Activated CD4-positive, alpha-beta T cell treated with anti-CD3 and anti-CD28 coated beads for 48 hours (primary cell): ENCODE data around the gene GAREM2.

ENCODE experiments used
- DNase-seq: peaks from one replicate; pipeline ENCODE4 v3.0.0-alpha.2; 2020

Gene GAREM2

DNA sequence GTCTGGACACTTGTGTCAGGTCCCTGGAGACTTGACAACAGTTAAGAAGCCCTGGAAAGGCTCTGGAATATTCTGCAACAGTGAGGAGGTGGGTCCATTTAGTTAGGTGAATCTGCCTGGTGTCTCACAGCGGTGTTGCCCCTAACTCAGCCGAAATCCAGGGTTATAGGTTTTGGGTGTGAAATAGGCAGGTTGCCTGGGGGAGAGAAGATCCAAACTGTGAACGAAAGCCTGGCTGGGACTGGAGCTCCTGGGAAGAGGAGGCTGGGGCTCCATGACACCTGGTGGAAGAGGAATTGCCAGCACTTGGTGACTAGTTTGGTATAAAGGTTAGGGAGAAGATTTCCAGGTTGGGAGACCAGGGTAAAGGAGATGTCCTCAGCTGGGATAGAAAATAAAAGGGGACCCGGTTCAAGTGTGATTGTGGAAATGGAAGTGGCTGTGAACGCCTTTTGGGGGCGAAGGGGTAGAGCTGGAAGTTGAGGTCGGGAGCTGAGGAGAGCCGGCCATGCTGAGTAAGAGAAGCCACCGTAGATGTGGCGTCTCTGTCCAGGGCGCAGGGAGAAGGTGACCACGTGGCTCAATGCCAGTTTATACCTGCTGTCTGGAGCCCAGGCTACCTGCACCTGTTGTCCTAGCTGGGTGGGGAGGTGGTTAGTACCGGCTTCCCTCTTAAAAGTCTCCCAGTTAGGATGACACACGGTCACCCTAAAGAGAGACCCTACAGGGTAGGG lies 3.0 kb upstream of the GAREM2 start:
- DNase-seq: no peak

DNA sequence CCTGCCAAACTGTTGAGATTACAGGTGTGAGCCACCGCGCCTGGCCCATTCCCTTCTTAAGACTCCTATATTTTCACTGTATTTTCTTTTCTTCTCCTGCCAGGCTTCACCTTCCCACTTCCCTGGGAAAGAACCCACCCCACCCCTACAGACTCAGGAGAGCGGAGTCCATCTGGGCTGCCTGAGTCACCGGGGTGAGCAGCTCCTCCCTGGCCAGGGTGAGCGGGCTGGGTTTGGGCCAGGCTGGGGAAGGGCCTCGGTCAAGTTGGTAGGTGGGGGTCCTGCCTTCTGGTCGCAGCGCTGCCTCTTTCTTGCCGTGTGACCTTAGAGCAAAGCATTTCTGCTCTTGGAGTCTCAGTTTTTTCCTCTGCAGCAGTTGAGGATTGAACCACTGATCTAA lies 2.1 kb upstream of the GAREM2 start:
- DNase-seq: no peak

DNA sequence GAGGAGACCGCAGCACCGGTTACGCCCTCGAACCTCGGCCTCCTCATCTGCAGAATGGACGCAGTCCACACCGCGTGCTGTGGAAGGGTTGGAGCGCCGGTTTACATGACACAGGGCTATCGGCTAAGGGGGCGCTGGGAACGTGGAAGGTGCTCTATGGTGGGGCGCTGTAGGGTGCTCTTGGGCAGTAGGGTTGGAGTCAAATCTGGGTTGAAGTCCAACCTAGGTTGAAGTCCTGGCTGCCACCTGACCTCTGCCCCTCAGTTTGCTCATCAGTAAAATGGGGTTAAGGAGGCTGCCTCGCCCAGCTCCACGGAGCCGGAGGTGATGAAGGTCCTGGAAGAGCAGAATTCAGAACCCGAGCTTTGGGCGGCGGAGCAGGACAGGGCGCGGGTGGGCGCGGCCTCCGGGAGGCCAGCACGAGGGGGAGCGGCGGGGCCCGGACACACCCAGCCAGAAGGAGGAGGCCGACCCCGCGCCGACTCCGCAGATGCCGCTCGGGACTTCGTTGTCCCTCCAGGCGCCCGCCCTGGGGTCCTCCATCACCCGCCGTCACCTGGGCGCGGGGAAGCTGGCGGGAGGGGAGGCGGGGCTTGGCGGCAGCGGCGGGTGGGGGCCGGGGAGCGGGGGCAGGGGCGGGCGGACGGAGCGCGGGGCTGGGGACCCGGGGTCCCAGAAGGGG lies 558 bp upstream of the GAREM2 start:
- no peak for DNase-seq

DNA sequence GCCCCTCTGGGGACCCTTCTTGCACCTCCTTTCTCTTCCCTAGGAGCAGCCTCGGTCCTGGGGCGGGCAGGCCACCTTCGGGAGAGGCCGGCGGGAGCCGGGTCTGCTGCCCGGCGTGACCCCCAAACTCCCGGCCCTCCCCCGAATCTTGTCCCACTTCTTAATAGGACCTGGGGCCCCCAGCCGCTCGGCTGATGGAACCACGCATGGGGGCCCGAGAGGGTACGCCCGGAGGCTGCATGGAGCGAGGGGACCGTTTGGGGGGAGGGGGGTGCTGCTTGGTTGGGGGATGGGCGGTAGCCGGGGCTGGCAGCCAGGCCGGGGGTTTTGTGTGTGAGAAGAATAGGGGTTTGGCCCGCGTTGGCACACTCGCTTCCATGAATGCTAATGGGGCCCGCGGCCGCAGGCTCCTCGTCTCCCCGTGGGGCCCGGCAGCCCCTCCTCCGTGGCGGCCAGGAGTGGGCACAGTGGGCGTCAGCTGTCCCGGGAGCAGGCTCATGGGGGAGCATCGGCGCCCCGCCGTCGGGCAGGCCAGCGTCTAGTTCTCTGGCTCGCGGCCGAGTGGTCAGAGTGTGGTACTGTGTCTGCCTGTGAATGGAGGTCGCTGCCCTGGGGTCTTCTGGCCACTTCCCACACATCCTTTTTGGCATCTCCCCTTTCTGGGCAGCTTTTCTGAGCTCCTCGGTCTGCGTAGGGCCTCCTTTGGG lies 1.0 kb downstream of the GAREM2 start:
- DNase-seq: no peak

DNA sequence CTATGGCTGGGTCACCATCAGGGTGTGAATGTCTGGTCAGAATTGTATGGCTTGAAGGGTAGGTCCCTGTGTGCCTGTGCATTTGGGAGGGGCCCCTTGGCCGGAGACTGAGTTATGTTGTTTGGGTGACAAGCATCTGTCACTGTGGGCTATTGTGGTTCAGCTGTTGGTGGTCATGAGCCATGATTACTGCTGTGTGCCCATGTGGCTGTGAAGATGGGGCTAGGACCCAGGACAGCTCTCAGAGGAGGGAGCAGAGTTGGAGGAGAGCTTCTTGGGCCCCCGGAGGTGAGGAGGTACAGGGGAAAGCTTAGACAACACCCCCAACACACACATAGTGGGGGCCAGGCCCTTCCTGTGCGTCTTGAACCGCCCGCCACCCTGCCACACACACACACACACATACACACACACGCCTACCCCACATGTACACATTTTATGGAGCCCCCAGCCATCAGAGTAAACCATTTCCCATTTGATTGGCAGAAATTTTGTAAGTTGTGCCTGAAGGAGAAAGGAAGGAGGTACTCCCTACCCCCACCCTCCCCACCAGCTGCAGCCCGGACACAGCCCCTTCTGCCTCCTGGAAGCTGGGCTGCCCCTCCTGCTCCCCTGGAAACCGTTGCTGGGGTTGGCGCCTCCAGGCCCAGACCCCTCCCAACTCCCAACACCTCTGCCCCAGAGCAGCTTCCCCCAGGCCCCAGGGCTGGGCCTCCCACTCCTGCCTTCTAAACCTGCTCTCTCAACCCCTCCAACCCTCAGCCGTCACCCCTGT lies 2.0 kb downstream of the GAREM2 start:
- DNase-seq: no peak

DNA sequence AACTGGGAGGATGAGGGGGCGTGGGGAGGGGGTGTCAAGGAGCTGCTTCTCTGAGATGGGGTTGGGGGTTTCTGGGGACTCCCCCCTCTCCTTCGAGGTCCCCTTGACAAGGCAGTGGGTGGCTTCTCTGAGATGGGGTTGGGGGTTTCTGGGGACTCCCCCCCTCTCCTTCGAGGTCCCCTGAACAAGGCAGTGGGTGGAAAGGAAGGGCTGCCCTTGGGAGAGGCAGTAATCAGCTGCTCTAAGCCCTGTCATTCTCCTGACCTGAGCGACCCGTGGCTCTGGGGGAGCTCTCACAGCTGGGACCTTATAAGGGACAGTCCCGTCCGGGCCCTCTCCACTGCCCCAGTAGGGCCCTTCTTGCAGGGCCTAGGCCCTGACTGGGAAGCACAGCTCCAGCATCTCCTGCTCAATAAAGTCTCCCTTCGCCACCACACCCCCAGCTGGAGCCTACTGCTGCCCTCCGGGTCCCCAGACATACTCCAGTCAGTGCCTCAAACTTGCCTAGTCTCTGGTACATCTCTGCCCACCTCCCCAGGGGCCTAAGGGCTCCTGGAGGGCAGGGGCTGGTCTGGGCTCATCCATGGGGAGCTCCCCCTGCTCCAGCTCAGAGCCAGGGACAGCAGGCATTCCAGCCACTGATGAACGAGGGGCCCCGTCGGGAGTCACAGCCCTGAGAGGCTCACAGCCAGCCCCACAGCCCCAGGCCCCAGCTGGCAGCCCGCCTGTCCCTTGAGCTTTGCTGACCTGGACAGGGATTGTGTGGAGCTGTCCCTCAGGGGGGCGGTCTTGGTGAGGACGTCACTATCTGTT lies 2.8 kb downstream of the GAREM2 start:
- DNase-seq: no peak

DNA sequence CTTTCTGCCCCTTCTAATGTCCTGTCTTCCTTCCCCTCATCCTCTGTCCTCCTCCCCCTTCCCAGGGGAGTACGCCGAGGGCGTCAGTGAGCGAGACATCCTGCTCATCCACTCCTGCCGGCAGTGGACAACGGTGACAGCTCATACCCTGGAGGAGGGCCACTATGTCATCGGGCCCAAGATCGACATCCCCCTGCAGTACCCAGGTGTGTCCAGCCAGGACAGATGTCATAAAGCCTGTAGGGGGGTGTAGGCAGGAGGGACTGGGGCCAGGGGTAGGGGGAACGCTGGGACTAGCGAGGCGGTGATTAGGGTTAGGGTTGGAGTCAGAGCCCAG lies 3.4 kb downstream of the GAREM2 start:
- no peak for DNase-seq

DNA sequence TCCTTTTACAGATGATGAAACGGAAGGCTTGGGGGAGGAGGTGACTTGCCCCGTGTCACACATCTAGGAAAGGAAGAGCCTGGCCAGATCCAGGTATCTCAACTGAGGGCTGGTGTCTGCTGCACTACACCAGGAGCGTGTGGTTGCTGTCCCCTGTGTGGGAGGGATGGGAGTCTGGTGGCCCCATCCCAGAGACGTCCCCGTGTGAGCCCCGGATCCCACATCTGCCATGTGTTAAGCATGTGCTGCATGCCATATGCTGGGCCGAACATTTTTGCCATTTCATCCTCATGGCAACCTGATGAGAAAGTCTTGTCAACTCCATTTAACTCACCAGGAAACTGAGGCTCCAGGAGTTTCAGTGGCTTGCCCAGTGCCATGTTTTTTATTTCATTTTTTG lies 4.2 kb downstream of the GAREM2 start:
- DNase-seq: no peak

DNA sequence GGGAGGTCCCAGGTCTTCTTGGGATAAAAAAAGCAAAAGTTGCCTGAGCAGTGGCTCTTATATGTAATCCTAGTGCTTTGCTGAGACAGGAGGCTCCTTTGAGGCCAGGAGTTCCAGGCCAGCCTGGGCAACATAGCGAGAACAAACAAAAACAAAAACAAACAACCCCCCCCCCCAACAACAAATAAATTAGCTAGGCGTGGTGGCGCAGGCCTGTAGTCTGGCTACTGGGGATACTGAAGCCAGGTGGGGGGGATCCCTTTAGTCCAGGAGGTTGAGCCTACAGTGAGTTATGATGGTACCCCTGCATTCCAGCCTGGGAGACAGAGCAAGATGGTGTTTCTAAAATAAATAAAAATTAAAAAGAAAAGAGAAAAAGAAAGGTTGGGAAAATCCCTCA lies 5.4 kb downstream of the GAREM2 start:
- DNase-seq: no peak

DNA sequence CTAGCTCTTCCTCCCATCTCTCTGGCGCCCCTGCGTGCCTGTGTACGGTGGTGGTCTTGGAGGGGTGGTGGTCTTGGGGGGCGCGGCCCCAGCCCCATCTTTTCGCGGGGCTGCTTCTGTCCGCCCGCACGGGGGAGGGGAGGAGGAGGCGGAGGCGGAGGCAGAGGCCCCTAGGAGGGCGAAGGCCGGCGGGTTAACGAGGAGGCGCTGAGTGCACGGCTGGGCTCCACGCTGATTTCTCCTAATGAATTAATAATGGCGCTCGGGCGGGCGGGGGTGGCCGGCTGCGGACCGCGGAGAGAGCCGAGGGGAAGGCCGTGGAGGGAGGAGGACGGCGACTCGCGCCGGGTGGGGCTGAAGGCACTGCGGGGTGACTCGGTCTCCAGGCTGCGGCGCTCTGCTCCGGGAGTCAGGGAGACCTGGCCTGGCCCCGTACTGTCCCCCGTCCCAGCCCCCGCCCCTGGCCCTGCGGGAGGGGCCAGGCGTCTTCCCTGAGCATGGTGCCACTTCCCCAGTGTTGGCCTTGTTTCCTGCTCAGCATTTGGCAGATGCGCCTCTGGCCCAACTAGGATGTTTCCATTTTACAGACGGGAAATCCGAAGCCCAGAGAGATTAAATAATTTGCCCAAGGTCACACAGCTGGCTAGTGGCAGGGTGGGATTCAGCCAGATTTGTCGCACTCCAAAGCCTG lies 6.0 kb downstream of the GAREM2 start:
- no peak for DNase-seq

DNA sequence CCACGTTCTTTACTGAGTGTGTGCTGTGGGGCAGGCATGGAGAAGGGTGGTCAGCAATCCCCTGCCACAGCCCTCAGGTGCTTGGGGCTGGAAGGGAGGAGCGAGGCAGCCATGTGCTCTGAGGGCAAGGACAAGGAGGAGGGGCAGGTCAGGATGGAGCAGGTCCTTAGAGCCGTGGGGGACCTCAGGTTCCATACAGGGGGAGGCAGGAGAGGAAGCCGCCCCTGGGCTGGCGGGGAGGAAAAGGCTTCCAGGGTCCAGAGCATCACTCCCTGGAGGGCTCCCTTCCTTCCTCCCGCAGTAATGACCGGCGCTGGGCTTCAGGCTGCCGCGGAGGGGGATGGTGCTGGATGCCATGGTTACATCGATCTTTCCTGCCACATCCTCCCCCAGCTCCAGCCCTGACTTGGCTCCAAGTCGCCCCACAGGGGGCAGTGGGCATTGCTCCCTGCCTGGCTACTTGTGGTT lies 6.6 kb downstream of the GAREM2 start:
- no peak for DNase-seq

DNA sequence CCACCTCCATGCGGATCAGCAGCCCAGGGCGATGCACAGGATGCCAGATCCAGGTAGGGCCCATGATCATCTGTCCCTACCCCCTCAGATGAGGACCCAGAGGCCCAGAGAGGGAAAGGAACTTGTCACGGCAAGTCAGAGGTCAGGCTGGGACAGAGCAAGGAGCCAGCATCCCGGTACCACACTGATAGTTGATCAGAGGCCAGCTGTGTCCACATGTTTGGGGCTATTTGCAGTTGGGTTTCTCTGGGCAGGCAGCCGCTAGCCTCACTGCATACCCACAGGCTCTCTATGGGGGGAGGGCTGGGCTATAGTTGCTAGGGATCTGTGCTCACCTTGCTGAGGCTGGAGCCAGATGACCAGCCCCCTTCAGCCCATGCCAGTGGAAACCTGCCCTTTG lies 9.6 kb downstream of the GAREM2 start:
- DNase-seq: no peak

DNA sequence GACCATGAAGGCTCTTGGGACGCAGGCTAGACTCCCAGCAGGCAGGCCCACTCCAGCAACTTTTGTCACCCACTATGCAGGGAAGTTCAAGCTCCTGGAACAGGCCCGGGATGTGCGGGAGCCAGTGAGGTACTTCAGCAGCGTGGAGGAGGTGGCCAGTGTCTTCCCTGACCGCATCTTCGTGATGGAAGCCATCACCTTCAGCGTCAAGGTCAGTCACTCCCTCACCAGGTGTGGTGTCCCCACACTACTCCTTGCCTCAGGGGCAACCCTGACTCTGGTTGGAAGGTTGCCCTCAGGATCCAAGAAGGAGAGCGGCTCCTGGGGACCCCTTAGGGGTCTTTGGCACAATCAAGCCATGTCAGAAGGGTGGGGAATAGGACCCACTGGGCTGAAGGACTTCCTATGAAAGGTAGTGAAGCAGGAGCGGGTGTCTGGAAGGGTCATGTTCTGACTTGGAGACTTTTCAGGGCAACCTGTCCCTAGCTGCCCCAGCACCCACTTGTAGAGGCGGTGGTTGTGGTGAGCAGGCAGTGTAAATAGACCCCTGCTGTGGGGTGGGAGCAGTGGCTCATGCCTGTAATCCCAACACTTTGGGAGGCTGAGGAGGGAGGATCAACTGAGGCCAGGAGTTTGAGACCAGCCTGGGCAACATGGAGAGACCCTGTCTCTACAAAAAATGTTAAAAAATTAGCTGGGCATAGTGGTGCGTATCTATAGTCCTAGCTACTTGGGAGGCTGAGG lies 10.2 kb downstream of the GAREM2 start:
- no peak for DNase-seq

DNA sequence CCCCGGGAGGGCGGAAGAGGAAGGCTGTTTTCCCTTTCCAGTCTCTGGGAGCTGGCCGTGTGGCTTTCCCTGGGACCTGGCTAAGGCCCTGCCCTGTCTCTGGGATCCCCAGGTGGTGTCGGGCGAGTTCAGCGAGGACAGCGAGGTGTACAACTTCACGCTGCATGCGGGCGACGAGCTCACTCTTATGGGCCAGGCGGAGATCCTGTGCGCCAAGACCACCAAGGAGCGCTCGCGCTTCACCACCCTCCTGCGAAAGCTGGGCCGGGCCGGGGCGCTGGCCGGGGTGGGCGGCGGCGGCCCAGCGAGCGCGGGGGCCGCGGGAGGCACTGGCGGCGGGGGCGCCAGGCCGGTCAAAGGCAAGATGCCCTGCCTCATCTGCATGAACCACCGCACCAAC lies 11.2 kb downstream of the GAREM2 start:
- no peak for DNase-seq

DNA sequence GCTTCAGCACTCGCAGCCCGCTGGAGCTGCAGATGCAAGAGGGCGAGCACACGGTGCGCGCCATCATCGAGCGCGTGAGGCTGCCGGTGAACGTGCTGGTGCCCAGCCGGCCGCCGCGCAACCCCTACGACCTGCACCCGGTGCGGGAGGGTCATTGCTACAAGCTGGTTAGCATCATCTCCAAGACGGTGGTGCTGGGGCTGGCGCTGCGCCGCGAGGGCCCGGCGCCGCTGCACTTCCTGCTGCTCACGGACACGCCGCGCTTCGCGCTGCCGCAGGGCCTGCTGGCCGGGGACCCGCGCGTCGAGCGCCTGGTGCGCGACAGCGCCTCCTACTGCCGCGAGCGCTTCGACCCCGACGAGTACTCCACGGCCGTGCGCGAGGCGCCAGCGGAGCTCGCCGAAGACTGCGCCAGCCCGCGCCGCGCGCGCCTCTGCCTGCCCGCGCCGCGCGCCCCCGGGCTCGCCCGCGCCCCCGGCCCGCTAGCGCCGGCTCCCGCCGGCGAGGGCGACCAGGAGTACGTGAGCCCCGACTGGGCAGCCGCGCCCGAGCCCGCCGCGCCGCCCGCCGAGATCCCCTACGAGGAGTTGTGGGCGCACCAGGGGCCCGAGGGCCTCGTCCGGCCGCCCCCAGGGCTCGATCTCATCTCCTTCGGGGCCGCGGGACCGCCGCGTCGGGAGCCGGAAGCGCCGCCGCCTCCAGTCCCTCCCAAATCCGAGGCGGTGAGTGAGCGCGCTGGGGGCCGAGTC lies 11.8 kb downstream of the GAREM2 start:
- DNase-seq: peak; percentile 89

DNA sequence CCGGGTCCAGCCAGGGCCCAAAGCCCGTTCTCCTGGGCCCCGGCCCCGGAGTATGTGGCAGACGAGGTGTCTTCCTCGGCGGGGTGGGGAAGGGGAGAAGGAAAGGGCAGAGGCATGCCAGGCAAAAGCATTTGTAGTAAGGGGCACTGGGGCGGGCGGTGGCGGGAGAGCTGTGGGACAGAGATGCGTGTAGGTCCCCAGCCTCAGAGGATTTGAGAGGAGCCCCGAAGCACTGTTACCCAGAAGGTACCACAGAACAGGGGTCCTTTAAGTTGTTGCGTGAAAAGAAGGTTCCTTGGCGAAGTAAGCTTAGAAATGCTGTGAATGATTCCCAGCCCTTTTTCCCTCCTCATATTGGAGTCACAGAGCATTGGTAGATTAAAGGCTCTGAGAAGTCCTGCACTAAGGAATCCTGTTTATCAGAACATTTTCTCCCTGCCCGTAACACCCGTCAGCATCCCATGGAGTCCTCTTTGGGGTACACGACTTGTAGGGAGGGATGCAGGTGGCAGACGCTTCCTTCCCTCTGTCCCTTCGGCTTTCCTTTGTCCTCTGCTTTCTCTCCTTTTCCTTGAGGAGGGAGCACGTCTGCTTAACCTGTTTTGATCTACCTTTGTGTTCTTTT lies 12.5 kb downstream of the GAREM2 start:
- no peak for DNase-seq

DNA sequence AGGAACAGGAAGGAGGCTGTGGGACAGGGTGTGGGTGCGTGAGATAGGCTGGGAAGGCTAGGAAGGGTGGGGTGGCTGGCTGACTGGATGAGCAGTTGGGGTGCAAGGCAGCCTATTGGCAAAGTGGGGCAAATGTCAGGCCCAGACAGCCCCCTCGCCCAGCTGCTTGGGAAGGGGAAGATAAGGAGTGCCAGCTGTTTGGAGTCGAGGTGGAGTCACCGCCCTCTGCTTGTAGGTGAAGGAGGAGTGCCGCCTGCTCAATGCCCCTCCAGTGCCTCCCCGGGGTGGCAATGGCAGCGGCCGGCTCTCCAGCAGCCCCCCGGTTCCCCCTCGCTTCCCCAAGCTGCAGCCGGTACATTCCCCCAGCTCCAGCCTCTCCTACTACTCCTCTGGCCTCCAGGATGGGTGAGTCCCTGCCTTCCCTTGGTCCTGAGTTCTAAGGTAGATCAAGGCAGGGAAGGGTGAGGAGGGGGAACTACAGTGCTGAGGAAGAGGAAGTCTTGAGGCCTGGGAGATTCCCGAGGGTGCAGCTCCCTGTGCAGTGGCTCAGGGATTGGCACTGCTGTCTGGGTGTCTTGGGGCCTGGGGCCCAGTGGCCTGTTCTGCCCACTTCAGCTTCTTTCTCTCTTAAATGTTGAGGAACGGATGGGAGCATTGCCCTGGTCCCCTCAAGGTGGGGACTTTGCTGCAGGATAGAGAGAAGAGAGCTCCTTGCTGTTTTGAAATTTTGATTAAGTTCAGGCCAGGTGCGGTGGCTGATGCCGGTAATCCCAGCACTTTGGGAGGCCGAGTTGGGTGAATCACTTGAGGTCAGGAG lies 13.3 kb downstream of the GAREM2 start:
- DNase-seq: no peak

DNA sequence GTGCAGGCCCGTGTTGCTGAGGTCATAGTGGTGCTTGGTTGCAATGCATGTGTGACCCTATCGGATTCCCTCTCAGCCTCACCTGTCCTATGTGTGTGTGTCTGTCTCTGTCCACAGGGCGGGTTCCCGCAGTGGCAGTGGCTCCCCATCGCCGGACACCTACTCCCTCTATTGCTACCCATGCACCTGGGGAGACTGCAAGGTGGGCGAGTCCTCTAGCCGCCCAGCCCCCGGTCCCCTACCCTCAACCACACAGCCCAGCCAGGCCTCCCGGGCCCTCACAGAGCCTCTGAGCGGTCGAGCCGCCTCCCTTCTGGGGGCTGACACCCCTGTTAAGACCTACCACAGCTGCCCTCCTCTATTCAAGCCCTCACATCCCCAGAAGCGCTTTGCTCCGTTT lies 14.2 kb downstream of the GAREM2 start:
- DNase-seq: no peak

DNA sequence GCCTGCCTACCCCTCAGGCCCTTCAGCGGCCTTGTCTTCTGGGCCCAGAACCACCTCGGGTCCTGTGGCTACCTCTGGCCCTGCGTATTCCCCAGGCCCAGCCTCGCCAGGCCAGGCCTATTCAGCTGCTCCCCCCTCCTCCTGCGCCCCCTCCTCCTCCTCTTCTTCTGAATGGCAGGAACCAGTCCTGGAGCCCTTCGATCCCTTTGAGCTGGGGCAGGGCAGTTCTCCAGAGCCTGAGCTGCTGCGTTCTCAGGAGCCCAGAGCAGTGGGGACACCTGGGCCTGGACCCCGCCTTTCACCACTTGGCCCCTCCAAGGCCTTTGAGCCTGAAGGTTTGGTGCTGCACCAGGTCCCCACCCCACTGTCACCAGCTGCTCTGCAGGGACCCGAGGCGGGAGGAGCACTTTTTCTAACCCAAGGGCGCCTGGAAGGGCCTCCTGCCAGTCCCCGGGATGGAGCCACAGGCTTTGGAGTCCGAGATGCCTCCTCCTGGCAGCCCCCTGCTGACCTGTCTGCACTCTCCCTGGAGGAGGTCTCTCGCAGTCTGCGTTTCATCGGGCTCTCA lies 14.7 kb downstream of the GAREM2 start:
- DNase-seq: no peak
